GM19395 (cell line): ENCODE results near the gene PPARA.

Source experiments
- ATAC-seq: cut with Tn5 transposase; IDR thresholded peaks from one replicate; pipeline ENCODE4 v1.9.1; 2021; ENCODE audit warnings: mild to moderate bottlenecking, moderate library complexity; ENCODE audit not compliant: unreplicated experiment

PPARA gene

DNA sequence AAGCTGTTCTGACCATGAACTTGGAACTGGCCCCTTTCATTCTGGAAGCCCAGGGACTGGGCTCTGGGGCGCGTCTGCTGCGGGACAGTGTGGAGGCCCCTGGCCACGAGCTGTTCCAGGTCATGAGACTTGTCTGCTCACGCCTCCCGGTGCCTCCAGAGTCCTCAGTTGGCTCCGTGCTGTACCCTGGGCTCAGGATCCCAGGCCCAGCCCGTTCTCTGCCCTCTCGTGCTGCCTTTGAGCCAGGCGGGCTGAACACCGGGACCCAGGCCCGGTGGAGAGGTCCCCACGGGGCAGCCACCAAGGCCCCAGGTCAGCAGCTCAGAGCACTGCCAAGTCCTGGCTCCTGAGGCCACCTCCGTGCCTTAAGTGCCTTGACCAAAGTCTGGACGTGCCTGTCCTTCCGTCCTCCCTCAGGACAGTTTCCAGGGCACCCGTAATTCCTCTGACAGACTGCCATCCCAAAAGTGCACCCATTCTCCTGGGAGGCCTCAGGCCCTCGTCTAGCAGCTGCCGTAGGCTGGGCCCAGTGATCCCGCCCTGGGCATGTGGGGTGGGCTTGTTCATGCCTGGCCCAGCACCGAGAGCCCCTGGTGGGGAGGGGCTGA lies 36.3 kb upstream of the PPARA start:
- ATAC-seq = no peak

GRCh38 chr22:46114518-46115387 lies 35.6 kb upstream of the PPARA start:
- ATAC-seq = no peak

- no peak for ATAC-seq
These were observed 35.0 kb upstream of the PPARA start for GRCh38 chr22:46115388-46115678.

GRCh38 chr22:46115755-46116490 lies 34.4 kb upstream of the PPARA start:
- no peak for ATAC-seq

DNA sequence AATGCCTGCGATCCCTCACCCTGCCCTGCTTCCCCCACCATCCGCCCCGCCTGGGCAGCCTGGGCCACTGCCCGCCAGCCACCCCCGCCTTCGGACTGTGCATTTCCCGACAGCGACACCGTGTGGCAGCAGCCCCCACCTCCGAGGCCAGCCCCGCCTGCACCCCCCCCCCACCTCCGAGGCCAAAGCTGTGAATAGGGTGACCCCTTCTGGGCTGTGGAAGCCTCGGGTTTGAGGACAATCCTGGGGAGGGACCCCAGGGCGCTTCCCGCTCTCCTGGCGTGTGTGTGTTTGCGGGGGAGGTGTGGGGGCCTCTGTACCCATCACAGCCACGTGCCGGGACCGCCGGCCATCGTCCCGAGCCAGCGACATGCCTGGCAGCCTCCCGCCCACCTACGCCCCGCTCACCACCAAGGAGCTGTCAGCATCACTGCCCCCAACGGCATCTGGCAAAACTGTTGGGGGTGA lies 33.8 kb upstream of the PPARA start:
- peak; percentile 63 for ATAC-seq

- ATAC-seq = no peak
These were observed 32.8 kb upstream of the PPARA start for GRCh38 chr22:46117206-46118199.

- ATAC-seq = no peak
These were observed 31.1 kb upstream of the PPARA start for GRCh38 chr22:46119093-46119728.

DNA sequence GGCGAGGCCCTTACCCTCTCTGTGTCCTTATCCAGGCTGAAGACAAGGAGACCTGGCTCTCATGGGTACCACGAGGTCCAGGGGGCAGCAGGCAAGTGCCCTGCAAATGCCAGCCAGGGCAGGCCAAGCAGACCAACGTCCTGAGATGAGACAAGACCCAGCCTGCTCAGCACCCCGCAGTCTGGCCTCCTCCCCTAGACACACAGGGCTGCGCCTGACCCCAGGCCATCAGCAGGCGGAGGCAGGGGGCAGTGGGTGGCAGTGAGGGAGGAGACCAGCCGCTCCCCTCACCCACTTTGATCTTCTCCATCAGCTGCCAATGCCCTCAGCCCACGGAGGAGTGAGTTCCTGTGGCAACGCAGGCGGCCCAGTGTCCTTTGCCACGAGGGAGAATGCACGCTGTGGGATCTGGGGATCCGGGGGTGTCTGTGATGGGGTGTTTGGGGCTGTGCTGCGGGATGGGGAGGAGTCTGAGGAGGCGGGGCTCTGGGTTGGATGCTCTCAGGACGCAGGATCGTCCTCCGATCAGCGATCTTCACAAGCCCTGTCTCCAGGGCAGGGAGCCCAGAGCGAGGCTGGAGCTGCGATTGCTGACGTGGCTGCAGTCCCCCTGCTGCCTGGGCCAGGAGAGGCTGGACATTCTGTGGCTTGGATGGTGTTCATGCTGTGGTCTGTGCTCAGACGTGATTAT lies 30.5 kb upstream of the PPARA start:
- no peak for ATAC-seq

DNA sequence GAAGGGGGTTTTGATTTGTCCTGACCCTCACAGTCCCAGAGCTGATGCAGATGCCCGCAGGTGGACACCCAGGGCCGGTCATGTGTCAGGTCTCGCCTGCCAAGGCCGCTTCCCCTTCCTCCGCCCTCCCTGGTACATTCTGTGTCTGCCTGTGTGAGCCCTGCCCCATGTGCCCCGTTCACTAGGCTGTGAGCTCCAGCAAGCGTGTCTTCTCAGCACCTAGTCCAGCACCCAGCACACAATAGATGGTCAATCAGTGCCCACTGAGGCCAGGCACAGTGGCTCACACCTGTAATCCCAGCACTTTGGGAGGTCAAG lies 29.9 kb upstream of the PPARA start:
- ATAC-seq = no peak

- no peak for ATAC-seq
These were observed 29.2 kb upstream of the PPARA start for GRCh38 chr22:46121079-46121478.

- no peak for ATAC-seq
These were observed 28.6 kb upstream of the PPARA start for GRCh38 chr22:46121523-46122287.

- ATAC-seq = no peak
These were observed 27.8 kb upstream of the PPARA start for GRCh38 chr22:46122511-46122971.

DNA sequence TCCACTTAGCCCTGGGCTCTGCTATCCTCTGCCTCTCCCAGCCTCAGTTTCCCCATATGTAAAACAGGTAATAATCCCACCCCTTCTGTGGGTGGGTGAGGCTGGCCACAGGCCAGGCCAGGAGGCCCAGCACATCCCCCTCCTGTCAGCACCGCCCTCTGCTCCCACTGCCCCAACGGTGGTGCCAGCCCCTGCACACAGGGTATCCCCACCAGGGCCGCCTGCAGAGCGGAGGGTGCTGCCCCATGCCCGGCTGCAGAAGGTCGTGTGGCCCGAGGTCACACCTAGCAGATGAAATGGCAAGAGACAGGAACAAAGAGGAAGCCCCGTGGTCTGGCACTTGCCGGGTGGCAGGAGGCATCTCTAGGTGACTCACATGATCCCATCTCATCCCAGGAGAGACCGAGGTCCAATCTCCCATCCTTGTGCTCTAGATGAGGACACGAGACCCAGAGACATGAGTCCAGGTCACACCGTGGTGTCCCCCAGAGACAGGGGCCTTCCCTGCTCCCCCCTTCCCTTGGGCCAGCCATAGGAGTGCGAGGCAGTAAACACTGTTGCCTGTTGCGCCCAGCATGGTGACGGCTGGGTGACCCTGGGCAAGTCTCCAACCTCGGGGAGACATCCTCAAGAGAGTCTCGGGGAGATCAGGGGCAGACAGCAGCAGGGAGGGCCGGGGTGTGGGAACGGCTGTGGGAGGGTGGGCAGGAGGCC lies 27.2 kb upstream of the PPARA start:
- ATAC-seq = no peak

- no peak for ATAC-seq
These were observed 26.5 kb upstream of the PPARA start for GRCh38 chr22:46123694-46124382.

DNA sequence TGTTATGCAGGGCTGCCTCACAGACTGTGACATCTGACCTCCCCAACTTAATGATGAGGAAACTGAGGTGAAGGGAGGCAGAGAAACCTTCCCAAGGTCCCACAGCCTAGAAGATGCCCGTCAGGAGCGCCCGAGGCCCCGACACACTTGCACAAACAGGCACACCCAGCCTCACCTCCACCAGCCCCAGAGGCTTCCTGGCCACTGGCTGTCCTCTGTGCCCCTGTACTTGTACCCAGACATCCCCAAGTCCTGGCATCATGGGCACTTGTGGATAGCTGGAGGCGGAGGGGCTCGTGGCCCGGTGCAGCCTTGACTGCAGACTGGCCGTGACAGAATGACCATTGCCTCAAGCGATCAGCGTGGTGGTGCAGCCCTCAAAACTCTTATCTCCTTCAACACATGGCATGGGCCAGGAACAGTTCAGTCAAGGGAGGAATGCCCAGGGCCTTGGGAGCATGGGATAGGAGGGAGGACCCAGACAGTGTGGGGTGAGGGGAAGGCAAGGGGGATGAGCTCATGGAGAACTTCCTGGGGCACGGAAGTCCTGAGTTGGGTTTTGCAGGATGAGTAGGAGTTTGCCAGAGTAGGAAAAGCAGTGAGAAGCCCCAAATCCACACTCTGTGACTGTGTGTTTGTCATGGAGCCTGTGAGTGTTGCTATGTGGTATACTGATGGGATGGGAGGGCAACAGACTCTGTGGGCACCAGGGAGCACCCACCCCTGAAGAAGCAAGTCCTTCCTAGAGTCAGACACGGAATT lies 25.8 kb upstream of the PPARA start:
- ATAC-seq = no peak

- ATAC-seq = no peak
These were observed 25.0 kb upstream of the PPARA start for GRCh38 chr22:46125311-46125710.
